Effector memory CD4-positive, alpha-beta T cell (primary cell): ENCODE results near the gene P4HB.
"Not testable (repeated sequence)": the region's sequence is repeated elsewhere in the genome, so short reads cannot be mapped to it uniquely, and the experiment has no call there.

Experiments
- DNase-seq, 3 donors: peaks; one replicate each; pipeline ENCODE4 v3.0.0-alpha.2; 2020
- H3K27ac ChIP-seq: 2 replicates; pipeline ENCODE4 v1.7.0; 2013; ENCODE audit warnings: mild to moderate bottlenecking, low read length, moderate library complexity; ENCODE audit not compliant: insufficient read depth, poor library complexity, severe bottlenecking
- H3K27me3 ChIP-seq: replicated peaks from 2 replicates; pipeline ENCODE4 v1.7.0; 2013; ENCODE audit warnings: mild to moderate bottlenecking, low read length; ENCODE audit not compliant: insufficient read depth, control insufficient read depth, poor library complexity, severe bottlenecking
- H3K36me3 ChIP-seq: 2 replicates; pipeline ENCODE4 v1.7.0; 2013; ENCODE audit warnings: mild to moderate bottlenecking, low read length, moderate library complexity; ENCODE audit not compliant: control insufficient read depth, insufficient read depth
- H3K4me1 ChIP-seq: 2 replicates; pipeline ENCODE4 v1.7.0; 2013; ENCODE audit warnings: low read length, mild to moderate bottlenecking; ENCODE audit not compliant: control insufficient read depth, insufficient read depth, poor library complexity, severe bottlenecking
- H3K4me3 ChIP-seq: 2 replicates; pipeline ENCODE4 v1.7.0; 2013; ENCODE audit warnings: low read length, low read depth, mild to moderate bottlenecking; ENCODE audit not compliant: insufficient read depth, poor library complexity, severe bottlenecking
- H3K9me3 ChIP-seq: 2 replicates; pipeline ENCODE4 v1.7.0; 2013; ENCODE audit warnings: mild to moderate bottlenecking, low read length, moderate library complexity; ENCODE audit not compliant: control insufficient read depth

The P4HB gene

GRCh38 chr17:81840059-81840458 lies 20.3 kb downstream of the P4HB start:
- DNase-seq, H3K27ac ChIP-seq, H3K4me3 ChIP-seq, H3K9me3 ChIP-seq, H3K4me1 ChIP-seq, H3K27me3 ChIP-seq: not testable (repeated sequence)
- peaks cover 26% of the 10 kb centered on the region for H3K36me3 ChIP-seq

- Histone ChIP-seq H3K36me3 (peaks cover 18% of the 10 kb centered on the region), H3K4me1 (no peaks in the 10 kb centered on the region), H3K27ac (no peak overlapping the region), H3K4me3 (no peak overlapping the region), H3K27me3 (no peaks in the 10 kb centered on the region), H3K9me3 (no peaks in the 10 kb centered on the region)
- no peak for DNase-seq
These were observed 21.0 kb downstream of the P4HB start for GRCh38 chr17:81839301-81839700.

- Histone ChIP-seq H3K27ac (no peak overlapping the region), H3K4me1 (peaks cover under 1% of the 10 kb centered on the region), H3K27me3 (no peaks in the 10 kb centered on the region), H3K9me3 (no peaks in the 10 kb centered on the region), H3K4me3 (no peak overlapping the region), H3K36me3 (peaks cover 13% of the 10 kb centered on the region)
- DNase-seq = no peak
These were observed 21.5 kb downstream of the P4HB start for GRCh38 chr17:81838753-81839255.

GRCh38 chr17:81837641-81838040 lies 22.7 kb downstream of the P4HB start:
- Histone ChIP-seq H3K4me3 (no peak overlapping the region), H3K9me3 (no peaks in the 10 kb centered on the region), H3K27ac (no peak overlapping the region), H3K4me1 (peaks cover 8% of the 10 kb centered on the region), H3K27me3 (no peaks in the 10 kb centered on the region), H3K36me3 (peaks cover 1% of the 10 kb centered on the region)
- no peak for DNase-seq

GRCh38 chr17:81834831-81835267 lies 25.5 kb downstream of the P4HB start, which contains the start of gene PPP1R27:
TSS of gene PPP1R27 (minus strand) at chr17:81835050. CDS start at chr17:81834953, 97 bp downstream.
- DNase-seq = no peak
- no peaks in the 10 kb centered on the region for H3K27me3 ChIP-seq
- H3K9me3 ChIP-seq = no peaks in the 10 kb centered on the region
- H3K27ac ChIP-seq = peak within 1 kb of the TSS; percentile 81
- H3K4me3 ChIP-seq = peak within 1 kb of the TSS; percentile 56
- peaks cover 15% of the 10 kb centered on the region for H3K4me1 ChIP-seq
- H3K36me3 ChIP-seq = no peaks in the 10 kb centered on the region

- Histone ChIP-seq H3K27me3 (no peaks in the 10 kb centered on the region), H3K36me3 (no peaks in the 10 kb centered on the region), H3K9me3 (no peaks in the 10 kb centered on the region), H3K27ac (peak overlapping the region; percentile 81), H3K4me3 (peak overlapping the region; percentile 56), H3K4me1 (peaks cover 15% of the 10 kb centered on the region)
- DNase-seq = no peak
These were observed 26.2 kb downstream of the P4HB start for GRCh38 chr17:81833921-81834830.

GRCh38 chr17:81833160-81833920 lies 27.0 kb downstream of the P4HB start, which contains the start of gene MCRIP1:
TSS of gene MCRIP1 (minus strand) at chr17:81833291. CDS start at chr17:81824506, 8,785 bp downstream.
- Histone ChIP-seq H3K36me3 (no peaks in the 10 kb centered on the region), H3K9me3 (no peaks in the 10 kb centered on the region), H3K27ac (peak within 1 kb of the TSS; percentile 81), H3K4me1 (peaks cover 15% of the 10 kb centered on the region), H3K4me3 (peak within 1 kb of the TSS; percentile 57), H3K27me3 (no peaks in the 10 kb centered on the region)
- DNase-seq = peak; percentile 86 to 92 (median 91)

- H3K27ac ChIP-seq = peak overlapping the region; percentile 63
- no peaks in the 10 kb centered on the region for H3K27me3 ChIP-seq
- no peak for DNase-seq
- peak overlapping the region; percentile 57 for H3K4me3 ChIP-seq
- H3K4me1 ChIP-seq = peaks cover 15% of the 10 kb centered on the region
- H3K9me3 ChIP-seq = no peaks in the 10 kb centered on the region
- H3K36me3 ChIP-seq = no peaks in the 10 kb centered on the region
These were observed 27.7 kb downstream of the P4HB start for GRCh38 chr17:81832608-81833159.

GRCh38 chr17:81831957-81832607 lies 28.3 kb downstream of the P4HB start:
- Histone ChIP-seq H3K9me3 (no peaks in the 10 kb centered on the region), H3K4me3 (peak overlapping the region; percentile 57), H3K36me3 (no peaks in the 10 kb centered on the region), H3K27me3 (no peaks in the 10 kb centered on the region), H3K4me1 (peaks cover 15% of the 10 kb centered on the region), H3K27ac (peak overlapping the region; percentile 63)
- DNase-seq = peak; percentile 18 to 27 (median 26)
